PC-3 (cell line): ENCODE data around the gene TOMM70. TPM values are rescaled to one million over a fixed set of nuclear protein-coding genes. Genes with fewer than 3 reads are reported as not detected.

Experiments used
- ATAC-seq: fragments of 200-7000 bp; cut with Tn5 transposase; 2 replicates; pipeline ENCODE4 v1.9.1; 2020; ENCODE audit warnings: mild to moderate bottlenecking, moderate library complexity
- BruUV-seq: library from RNA; stranded (reverse); fragments of 400-500 nt; replicated peaks from 2 replicates; lab custom pipeline; 2021; lab: Mats Ljungman, UMichigan
- CTCF ChIA-PET: fragments of 300-600 bp; sonication (Branson Sonifier 250); formaldehyde crosslinking; loops from one replicate; lab custom pipeline; 2022; ENCODE audit warnings: antibody characterized with exemption; lab: Charles Lee
- POLR2A ChIA-PET: fragments of 300-600 bp; sonication (Branson Sonifier 250); formaldehyde crosslinking; loops from one replicate; lab custom pipeline; 2022; ENCODE audit warnings: antibody characterized with exemption; ENCODE audit not compliant: unreplicated experiment; lab: Charles Lee
- DNase-seq: peaks from one replicate; pipeline ENCODE4 v3.0.0-alpha.2; 2015
- H2AFZ ChIP-seq: fragments of 300-600 bp; sonication (generic); 2 replicates; pipeline ENCODE4 v1.6.0; 2016; ENCODE audit warnings: antibody characterized with exemption, low read length
- H3F3A ChIP-seq: fragments of 300-600 bp; sonication (generic); one replicate; pipeline ENCODE4 v1.6.0; 2017; ENCODE audit warnings: antibody characterized with exemption, low read length, control low read depth, mild to moderate bottlenecking; ENCODE audit not compliant: unreplicated experiment
- H3K27ac ChIP-seq: fragments of 300-600 bp; sonication (generic); 2 replicates; pipeline ENCODE4 v1.5.1; 2016; ENCODE audit warnings: mild to moderate bottlenecking, low read length
- H3K27me3 ChIP-seq: fragments of 300-600 bp; sonication (generic); 2 replicates; pipeline ENCODE4 v1.6.1; 2016; ENCODE audit warnings: low read length, mixed read lengths
- H3K36me3 ChIP-seq: fragments of 300-600 bp; sonication (generic); 2 replicates; pipeline ENCODE4 v1.6.1; 2016; ENCODE audit warnings: low read depth, mixed run types, low read length, mixed read lengths
- H3K4me1 ChIP-seq: fragments of 300-600 bp; sonication (generic); 2 replicates; pipeline ENCODE4 v1.5.1; 2016; ENCODE audit warnings: low read length; ENCODE audit not compliant: insufficient read depth
- H3K4me2 ChIP-seq: fragments of 300-600 bp; sonication (generic); 2 replicates; pipeline ENCODE4 v1.6.0; 2016; ENCODE audit warnings: low read length
- H3K4me3 ChIP-seq: fragments of 300-600 bp; sonication (generic); 2 replicates; pipeline ENCODE4 v1.5.1; 2016; ENCODE audit warnings: mild to moderate bottlenecking, low read length, mixed read lengths
- H3K79me2 ChIP-seq: fragments of 300-600 bp; sonication (generic); 2 replicates; pipeline ENCODE4 v1.6.1; 2017; ENCODE audit warnings: low read length, mixed read lengths
- H3K9ac ChIP-seq: fragments of 300-600 bp; sonication (generic); 2 replicates; pipeline ENCODE4 v1.6.0; 2016; ENCODE audit warnings: mild to moderate bottlenecking, low read length
- H3K9me2 ChIP-seq: fragments of 300-600 bp; sonication (generic); replicated peaks from 2 replicates; pipeline ENCODE4 v1.6.1; 2016; ENCODE audit warnings: mixed run types, low read length, mixed read lengths
- H3K9me3 ChIP-seq: fragments of 300-600 bp; sonication (generic); 2 replicates; pipeline ENCODE4 v1.6.1; 2016; ENCODE audit warnings: low read length, mixed read lengths
- H4K20me1 ChIP-seq: fragments of 300-600 bp; sonication (generic); 2 replicates; pipeline ENCODE4 v1.6.1; 2016; ENCODE audit warnings: low read length, mixed read lengths
- CTCF ChIP-seq: fragments of 300-600 bp; sonication (generic); conservative IDR thresholded peaks from 2 replicates; pipeline ENCODE4 v1.5.1; 2017; ENCODE audit warnings: antibody characterized with exemption, low read depth, mild to moderate bottlenecking, low read length
- EZH2 ChIP-seq: fragments of 300-600 bp; sonication (generic); IDR thresholded peaks from one replicate; pipeline ENCODE4 v1.6.1; 2017; ENCODE audit warnings: antibody characterized with exemption, mild to moderate bottlenecking, low read length; ENCODE audit not compliant: unreplicated experiment
- EZH2phosphoT487 ChIP-seq: fragments of 300-600 bp; sonication (generic); IDR thresholded peaks from 2 replicates; pipeline ENCODE4 v1.6.1; 2018; ENCODE audit warnings: mild to moderate bottlenecking, antibody characterized with exemption, low read length, borderline replicate concordance
- intact Hi-C: fragments of 100-400 bp; cut with micrococcal nuclease; formaldehyde crosslinking; loops from 2 replicates; pipeline ENCODE4 v1.9.0; 2023
- total RNA-seq: library from RNA; depleted of rRNA; stranded (reverse); fragments of >200 nt; gene quantifications from 2 replicates; pipeline ENCODE4 v1.2.3, GENCODE V29; 2014

Gene TOMM70
- total RNA-seq, 1 experiment from 2014 or later = 85.3 TPM

GRCh38 chr3:100404250-100404548, 3.3 kb upstream of the TOMM70 start:
- Histone ChIP-seq H3K27ac (no peak overlapping the region), H3K9me3 (peaks cover 14% of the 10 kb centered on the region; the same call in 1 of the 2 replicates), H3K27me3 (no peaks in the 10 kb centered on the region), H3K9me2 (no peaks in the 10 kb centered on the region), H2AFZ (no peak overlapping the region), H4K20me1 (peaks cover 10% of the 10 kb centered on the region; the same call in 1 of the 2 replicates), H3K9ac (no peak overlapping the region), H3K36me3 (peaks cover 18% of the 10 kb centered on the region), H3K4me3 (peak overlapping the region; percentile 94), H3K4me2 (peak overlapping the region; percentile 87), H3K79me2 (peaks cover 91% of the 10 kb centered on the region), H3K4me1 (peaks cover 12% of the 10 kb centered on the region), H3F3A (no peaks in the 10 kb centered on the region)
- no TSS peak for BruUV-seq
- no peak for DNase-seq
- TF ChIP-seq EZH2phosphoT487 (no peak), CTCF (no peak), EZH2 (no peak)
- intact Hi-C loops = loop anchor here (5.0 kb wide), 1 partner anchor 572 kb away; no protein-coding TSS in a partner anchor
- CTCF ChIA-PET = interaction anchor here (1.0 kb wide), 1 partner anchor 58 kb away, joined by 3 read pairs; no protein-coding TSS in a partner anchor
- no peak for ATAC-seq
- POLR2A ChIA-PET = interaction anchor here (1.0 kb wide), 1 partner anchor 17 kb away, joined by 5 read pairs; no protein-coding TSS in a partner anchor

- peaks cover 14% of the 10 kb centered on the region; the same call in 1 of the 2 replicates for H3K9me3 ChIP-seq
- peak overlapping the region; percentile 87 for H3K4me2 ChIP-seq
- intact Hi-C loops = loop anchor here (2.0 to 5.0 kb wide), 3 partner anchors 35 to 571 kb away; no protein-coding TSS in a partner anchor
- H3K4me1 ChIP-seq = peaks cover 17% of the 10 kb centered on the region
- peaks cover 16% of the 10 kb centered on the region for H4K20me1 ChIP-seq
- H3K9ac ChIP-seq = peak overlapping the region; percentile 84
- H3K27me3 ChIP-seq = no peaks in the 10 kb centered on the region
- no peak for TF ChIP-seq EZH2
- no peak; the same call in 1 of the 2 replicates for TF ChIP-seq CTCF
- TF ChIP-seq EZH2phosphoT487 = no peak
- H3K79me2 ChIP-seq = peaks cover 91% of the 10 kb centered on the region
- H3K27ac ChIP-seq = no peak overlapping the region
- peak overlapping the region; percentile 56 for H2AFZ ChIP-seq
- POLR2A ChIA-PET = interaction anchor here (0.7 to 1.0 kb wide), 2 partner anchors 9 to 16 kb away, joined by 5 to 13 read pairs; no protein-coding TSS in a partner anchor
- CTCF ChIA-PET = interaction anchor here (1.0 kb wide), 1 partner anchor 59 kb away, joined by 3 read pairs; no protein-coding TSS in a partner anchor
- peaks cover 18% of the 10 kb centered on the region for H3K36me3 ChIP-seq
- H3K9me2 ChIP-seq = no peaks in the 10 kb centered on the region
- no peak for ATAC-seq
- H3K4me3 ChIP-seq = peak overlapping the region; percentile 94
- DNase-seq = peak; percentile 17
- BruUV-seq = no TSS peak
- no peaks in the 10 kb centered on the region for H3F3A ChIP-seq
Observed at GRCh38 chr3:100403362-100404249, 2.7 kb upstream of the TOMM70 start.
